K562 (cell line): ENCODE measurements around the gene AHR. TPM values are rescaled to one million over a fixed set of nuclear protein-coding genes. Genes with fewer than 3 reads are reported as not detected.

Source experiments
- ATAC-seq: fragments of 200-7000 bp; cut with Tn5 transposase; 3 replicates; pipeline ENCODE4 v1.9.1; 2020; ENCODE audit warnings: moderate library complexity
- BruUV-seq: library from RNA; stranded (reverse); fragments of 400-500 nt; replicated peaks from 2 replicates; lab custom pipeline; 2021; lab: Mats Ljungman, UMichigan
- CTCF ChIA-PET: fragments of 300-600 bp; formaldehyde crosslinking; extraction: SDS; loops from one replicate; lab custom pipeline; 2021; ENCODE audit warnings: low intra/inter-chr PET ratio; lab: Yijun Ruan, JAX
- POLR2A ChIA-PET: fragments of 300-600, 350-650 bp; sonication (Branson Sonifier 250); formaldehyde crosslinking; extraction: SDS; loops from one replicate; lab custom pipeline; 2021; ENCODE audit warnings: antibody characterized with exemption, inconsistent platforms; lab: Yijun Ruan, JAX
- DNase-seq, 4 experiments: peaks; one replicate each; pipeline versions ENCODE4 v3.0.0 to v3.0.0-alpha.2; 2011 to 2018; ENCODE audit warnings: low spot score in 3 of 4, mixed read lengths in 3 of 4; ENCODE audit errors: extremely low read depth in 1 of 4
- FAIRE-seq: peaks from 2 replicates; lab custom pipeline; 2011; peaks lifted over from hg19 to GRCh38; lab: Jason Lieb, UNC
- H2AFZ ChIP-seq: 2 replicates; pipeline ENCODE4 v1.6.0; 2011; ENCODE audit warnings: low read depth, low read length, control low read depth, inconsistent platforms
- H3K27ac ChIP-seq: fragments of 200-600 bp; 3 replicates; pipeline ENCODE4 v1.8.0; 2011; ENCODE audit warnings: low read depth, mild to moderate bottlenecking, control low read depth, inconsistent platforms, low read length, moderate library complexity, mixed read lengths; ENCODE audit errors: extremely low read depth
- H3K27me3 ChIP-seq, 2 experiments: fragments of 300-600 bp in 1 of 2; 2 replicates in 1 of 2; 3 replicates in 1 of 2; pipeline versions ENCODE4 v1.6.0 to v1.8.0; 2011; ENCODE audit warnings: inconsistent platforms in 2 of 2, low read length in 2 of 2, mild to moderate bottlenecking in 1 of 2, mixed read lengths in 1 of 2, moderate library complexity in 1 of 2; ENCODE audit not compliant: control insufficient read depth in 2 of 2, insufficient read depth in 2 of 2
- H3K36me3 ChIP-seq: fragments of 300-600 bp; 3 replicates; pipeline ENCODE4 v1.8.0; 2011; ENCODE audit warnings: mild to moderate bottlenecking, low read length, inconsistent platforms; ENCODE audit not compliant: control insufficient read depth, insufficient read depth
- H3K4me1 ChIP-seq, 2 experiments: fragments of 200-600 bp in 1 of 2; replicated peaks in 1 of 2; 2 replicates in 1 of 2; 3 replicates in 1 of 2; pipeline versions ENCODE4 v1.5.1 to v1.8.0; 2011; ENCODE audit warnings: inconsistent platforms in 2 of 2, low read length in 2 of 2, mild to moderate bottlenecking in 1 of 2, mixed read lengths in 1 of 2, moderate library complexity in 1 of 2; ENCODE audit not compliant: control insufficient read depth in 2 of 2, insufficient read depth in 2 of 2
- H3K4me2 ChIP-seq: 2 replicates; pipeline ENCODE4 v1.6.1; 2011; ENCODE audit warnings: low read length, control low read depth, inconsistent platforms, mixed read lengths; ENCODE audit not compliant: insufficient read depth
- H3K4me3 ChIP-seq: fragments of 200-600 bp; sonication (generic), shearing (Covaris generic); 2 replicates; pipeline ENCODE4 v1.5.1; 2016; ENCODE audit warnings: control low read depth, inconsistent platforms
- H3K79me2 ChIP-seq: fragments of 200-600 bp; 3 replicates; pipeline ENCODE4 v1.8.0; 2011; ENCODE audit warnings: low read length, inconsistent platforms; ENCODE audit not compliant: control insufficient read depth, insufficient read depth
- H3K9ac ChIP-seq, 2 experiments: 2 replicates each; pipeline versions ENCODE4 v1.6.0 to v1.6.1; 2011; ENCODE audit warnings: low read depth in 2 of 2, low read length in 2 of 2, control low read depth in 1 of 2, inconsistent platforms in 1 of 2, mild to moderate bottlenecking in 1 of 2, mixed read lengths in 1 of 2; ENCODE audit not compliant: insufficient read depth in 1 of 2
- H3K9me1 ChIP-seq: one replicate; pipeline ENCODE4 v1.6.0; 2011; ENCODE audit warnings: inconsistent platforms, mild to moderate bottlenecking, low read length, moderate library complexity; ENCODE audit not compliant: control insufficient read depth, insufficient read depth
- H3K9me3 ChIP-seq: replicated peaks from 2 replicates; pipeline ENCODE4 v1.5.1; 2011; ENCODE audit warnings: low read depth, low read length, inconsistent platforms; ENCODE audit not compliant: control insufficient read depth, insufficient read depth
- H4K20me1 ChIP-seq: replicated peaks from 2 replicates; pipeline ENCODE4 v1.6.1; 2011; ENCODE audit warnings: low read length, inconsistent platforms, mixed read lengths; ENCODE audit not compliant: control insufficient read depth, insufficient read depth
- CC2D1A ChIP-seq: fragments of 450-650 bp; IDR thresholded peaks from 2 replicates; pipeline ENCODE4 v1.6.1; 2017; ENCODE audit warnings: mild to moderate bottlenecking
- ELF1 ChIP-seq: fragments of 200-800 bp; sonication (Bioruptor generic); IDR thresholded peaks from 2 replicates; pipeline ENCODE4 v1.6.1; 2016; ENCODE audit warnings: missing genetic modification characterization, missing compliant biosample characterization
- FOXP1 ChIP-seq: sonication (generic); formaldehyde crosslinking; IDR thresholded peaks from 2 replicates; pipeline ENCODE4 v1.8.0; 2022; ENCODE audit warnings: mild to moderate bottlenecking, missing genetic modification reagents
- GTF2A2 ChIP-seq: IDR thresholded peaks from 2 replicates; pipeline ENCODE4 v1.6.1; 2016; ENCODE audit warnings: mild to moderate bottlenecking, missing genetic modification characterization, missing compliant biosample characterization
- HDAC1 ChIP-seq, 2 experiments: fragments of 450-650 bp; IDR thresholded peaks; 2 replicates each; pipeline ENCODE4 v1.6.1; 2016 to 2017; ENCODE audit warnings: inconsistent platforms in 1 of 2, mild to moderate bottlenecking in 1 of 2, moderate library complexity in 1 of 2
- HDAC3 ChIP-seq: fragments of 450-650 bp; IDR thresholded peaks from 2 replicates; pipeline ENCODE4 v1.6.1; 2018; ENCODE audit warnings: borderline replicate concordance, mild to moderate bottlenecking, moderate library complexity; ENCODE audit not compliant: partially characterized antibody
- HMG20A ChIP-seq: fragments of 450-650 bp; formaldehyde crosslinking; conservative IDR thresholded peaks from 2 replicates; pipeline ENCODE4 v1.4.0; 2020; ENCODE audit warnings: mild to moderate bottlenecking, mixed read lengths
- JUND ChIP-seq, 2 experiments: IDR thresholded peaks; 2 replicates in 1 of 2; 3 replicates in 1 of 2; pipeline ENCODE4 v1.6.1; 2011; ENCODE audit warnings: borderline replicate concordance in 2 of 2, low read depth in 2 of 2, low read length in 2 of 2, improper control_type of control experiment in 1 of 2, missing biosample characterization in 1 of 2, missing genetic modification characterization in 1 of 2, missing genetic modification reagents in 1 of 2
- NFE2L1 ChIP-seq: fragments of 450-650 bp; IDR thresholded peaks from 2 replicates; pipeline ENCODE4 v1.6.1; 2016; ENCODE audit warnings: missing genetic modification characterization, low read depth, mild to moderate bottlenecking, missing compliant biosample characterization, moderate library complexity, borderline replicate concordance
- PYGO2 ChIP-seq: fragments of 450-650 bp; IDR thresholded peaks from 2 replicates; pipeline ENCODE4 v1.6.1; 2016; ENCODE audit warnings: mild to moderate bottlenecking, missing genetic modification characterization, moderate library complexity, missing compliant biosample characterization
- SAP30 ChIP-seq: fragments of 200-600 bp; sonication (generic); IDR thresholded peaks from 2 replicates; pipeline ENCODE4 v1.6.1; 2012; ENCODE audit warnings: borderline replicate concordance, low read depth, mild to moderate bottlenecking, moderate library complexity, low read length, control low read depth, inconsistent platforms; ENCODE audit not compliant: insufficient read depth, poor library complexity, severe bottlenecking
- SMAD4 ChIP-seq: fragments of 250-450 bp; sonication (Bioruptor Pico); conservative IDR thresholded peaks from 2 replicates; pipeline ENCODE4 v1.8.0; 2021; ENCODE audit warnings: inconsistent platforms, mild to moderate bottlenecking, moderate library complexity
- TBL1XR1 ChIP-seq, 2 experiments: IDR thresholded peaks; 2 replicates each; pipeline ENCODE4 v1.6.1; 2012; ENCODE audit warnings: improper control_type of control experiment in 2 of 2, low read length in 2 of 2, mild to moderate bottlenecking in 1 of 2
- ZC3H8 ChIP-seq: fragments of 450-650 bp; IDR thresholded peaks from 2 replicates; pipeline ENCODE4 v1.6.1; 2017
- ZFP1 ChIP-seq: fragments of 450-650 bp; formaldehyde crosslinking; IDR thresholded peaks from 2 replicates; pipeline ENCODE4 v1.4.0; 2020; ENCODE audit warnings: mild to moderate bottlenecking, mixed read lengths
- ZNF384 ChIP-seq: IDR thresholded peaks from 2 replicates; pipeline ENCODE4 v1.6.1; 2012; ENCODE audit warnings: low read depth, low read length, improper control_type of control experiment
- ZNF398 ChIP-seq: fragments of 250-450 bp; sonication (Bioruptor Pico); IDR thresholded peaks from 2 replicates; pipeline ENCODE4 v1.8.0; 2021; ENCODE audit warnings: moderate library complexity, mild to moderate bottlenecking, inconsistent platforms
- ZNF586 ChIP-seq: fragments of 450-650 bp; formaldehyde crosslinking; conservative IDR thresholded peaks from 2 replicates; pipeline ENCODE4 v1.4.0; 2020; ENCODE audit warnings: mild to moderate bottlenecking, moderate library complexity
- in situ Hi-C: fragments of 300-500 bp; cut with MboI; formaldehyde crosslinking; loops from 4 replicates; pipeline ENCODE4 v1.15.0; 2018; ENCODE audit warnings: inconsistent platforms, mixed read lengths
- intact Hi-C: fragments of 100-400 bp; cut with micrococcal nuclease; formaldehyde crosslinking; loops from 2 replicates; pipeline ENCODE4 v1.14.2; 2022
- polyA plus RNA-seq, 8 experiments: library from polyadenylated mRNA; depleted of rRNA in 4 of 8; stranded (reverse) in 5 of 8; unstranded in 3 of 8; fragments of >200 nt; fragmentation: Nextera tagmentation in 2 of 8; fragmentation: Illumina TruSeq in 1 of 8; extraction: Ambion mirVana in 2 of 8; extraction: Trizol in 1 of 8; gene quantifications; 2 replicates each; pipeline versions ENCODE4 v1.2.1 to v1.2.3, GENCODE V29; 2011 to 2014; ENCODE audit warnings: inconsistent platforms in 1 of 8, missing spikeins in 1 of 8
- total RNA-seq, 7 experiments: library from RNA; depleted of rRNA in 6 of 7; stranded (reverse); fragments of >200 nt in 6 of 7; fragmentation: Illumina TruSeq in 2 of 7; extraction: Trizol in 2 of 7; gene quantifications; 2 replicates each; pipeline versions ENCODE4 v1.2.1 to v1.2.3, GENCODE V29; 2011 to 2021; ENCODE audit warnings: low replicate concordance in 1 of 7

Gene AHR
- total and polyA plus RNA-seq, 9 of the 15 experiments (the other 6 are each of a cell fraction or from before 2014, with no cell fraction given): 0.16 TPM; not detected in 8

DNA sequence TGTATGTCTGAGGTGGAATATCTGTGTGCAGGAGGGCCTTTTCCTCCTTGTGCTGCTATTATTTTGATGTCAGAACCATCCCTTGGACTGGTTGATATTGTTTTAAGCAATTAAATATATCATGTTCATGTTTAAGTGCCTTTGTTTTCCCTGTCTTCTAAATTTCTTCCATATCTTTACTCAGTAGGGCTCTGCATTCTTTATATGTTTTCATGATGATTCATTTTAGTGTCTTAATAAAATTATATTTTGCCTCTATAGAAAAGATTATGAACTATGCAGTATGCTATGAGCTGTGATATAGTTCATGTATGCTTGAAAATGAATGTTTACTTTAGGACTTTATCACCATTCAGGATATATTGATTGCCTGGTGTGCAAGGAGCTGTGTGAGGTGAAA is 34.8 kb downstream of the AHR start:
- no peak overlapping the region for H3K4me3 ChIP-seq
- H3K27me3 ChIP-seq: no peaks in the 10 kb centered on the region
- H3K9me3 ChIP-seq: no peaks in the 10 kb centered on the region
- H3K4me2 ChIP-seq: no peak overlapping the region
- H3K27ac ChIP-seq: no peak overlapping the region
- no peaks in the 10 kb centered on the region for H3K36me3 ChIP-seq
- H2AFZ ChIP-seq: no peak overlapping the region
- in situ Hi-C loops: no loop called here
- TF ChIP-seq ZNF398 (CRISPR knock-in tag) (no peak), ZC3H8 (no peak), ELF1 (tag) (no peak), CC2D1A (no peak), GTF2A2 (tag) (no peak), TBL1XR1 (IDR thresholded peaks at IDR 0.05; ENCODE audit: low read length in 2 of 2) (no peak), ZFP1 (CRISPR knock-in tag) (no peak), HDAC3 (no peak), PYGO2 (tag) (no peak), ZNF384 (no peak), HDAC1 (IDR thresholded peaks at IDR 0.05) (no peak), SMAD4 (CRISPR knock-in tag) (no peak), NFE2L1 (tag) (no peak), FOXP1 (CRISPR knock-in tag) (no peak), JUND (IDR thresholded peaks at IDR 0.05; ENCODE audit: borderline replicate concordance, low read depth, low read length) (no peak), JUND (tag; IDR thresholded peaks at IDR 0.05; ENCODE audit: borderline replicate concordance, low read depth, low read length) (no peak), HMG20A (CRISPR knock-in tag) (no peak), ZNF586 (CRISPR knock-in tag) (no peak), SAP30 (no peak)
- POLR2A ChIA-PET: no interaction called here
- no peak overlapping the region for H3K9ac ChIP-seq
- DNase-seq (no peak), FAIRE-seq (no peak), ATAC-seq (no peak)
- CTCF ChIA-PET: no interaction called here
- no peaks in the 10 kb centered on the region for H4K20me1 ChIP-seq
- no peaks in the 10 kb centered on the region for H3K79me2 ChIP-seq
- intact Hi-C loops: no loop called here
- no TSS peak for BruUV-seq
- H3K4me1 ChIP-seq: no peaks in the 10 kb centered on the region
- H3K9me1 ChIP-seq: no peaks in the 10 kb centered on the region
